Ovary (tissue), 9 donors: ENCODE data around the gene PARVA. TPM values are rescaled to one million over a fixed set of nuclear protein-coding genes. Genes with fewer than 3 reads are reported as not detected.

ENCODE experiments used
- DNase-seq, 5 donors: peaks; one replicate each; pipeline ENCODE4 v3.0.0-alpha.2; 2019 to 2020
- H3K27ac ChIP-seq, 2 donors: fragments of 200-600 bp; one replicate each; pipeline versions ENCODE4 v1.5.1 to v1.8.0; 2019 to 2022
- H3K27me3 ChIP-seq: fragments of 200-600 bp; one replicate; pipeline ENCODE4 v1.8.0; 2022
- H3K36me3 ChIP-seq: fragments of 200-600 bp; sonication (generic); one replicate; pipeline ENCODE4 v1.5.1; 2019
- H3K4me1 ChIP-seq: one replicate; pipeline ENCODE4 v1.8.1; 2013; ENCODE audit warnings: mild to moderate bottlenecking, moderate library complexity; ENCODE audit not compliant: insufficient read depth
- H3K4me3 ChIP-seq: fragments of 200-600 bp; sonication (generic); one replicate; pipeline ENCODE4 v1.5.1; 2017
- H3K9me3 ChIP-seq, 2 donors: fragments of 200-600 bp in 1 of 2; sonication (generic) in 1 of 2; one replicate each; pipeline versions ENCODE4 v1.5.1 to v1.8.1; 2013 to 2019; ENCODE audit warnings: mild to moderate bottlenecking in 1 of 2, moderate library complexity in 1 of 2
- EP300 ChIP-seq: sonication (generic); formaldehyde crosslinking; IDR thresholded peaks from one replicate; pipeline ENCODE4 v1.6.1; 2017; ENCODE audit warnings: antibody characterized with exemption
- POLR2A ChIP-seq: fragments of 450-650 bp; IDR thresholded peaks from one replicate; pipeline ENCODE4 v1.6.1; 2017; ENCODE audit warnings: antibody characterized with exemption, mild to moderate bottlenecking, moderate library complexity
- WGBS, 3 donors: extraction: QIAGEN DNeasy Blood & Tissue Kit in 1 of 3; methylation state at CpG; one replicate each; pipeline versions ENCODE4 v1.1.5 to v1.1.7; 2013 to 2017; 5-methylcytosine and 5-hydroxymethylcytosine counted together
- intact Hi-C, 4 donors: fragments of 100-400 bp; cut with DNase I; formaldehyde crosslinking; loops; one replicate each; pipeline versions ENCODE4 v1.11.0 to v1.15.1; 2022 to 2023
- polyA plus RNA-seq, 2 donors: library from polyadenylated mRNA; stranded (reverse); fragments of 200-250 nt in 1 of 2; fragments of 350-450 nt in 1 of 2; fragmentation: Illumina TruSeq in 1 of 2; extraction: RNeasy Lipid Tissue Mini Kit (QIAGEN cat#74804) in 1 of 2; gene quantifications; one replicate each; pipeline ENCODE4 v1.2.3, GENCODE V29; 2013 to 2014
- total RNA-seq, 7 donors: library from RNA; depleted of rRNA in 2 of 7; stranded (reverse); fragments of >200 nt in 2 of 7; fragmentation: NEBNext Ultra II Directional in 3 of 7; extraction: Animal tissue kit (Norgen Biotek cat#: 25700) in 3 of 7; gene quantifications; one replicate each; pipeline versions ENCODE4 v1.1.0 to v1.2.4, GENCODE V29; 2016 to 2023
- TF ChIP-seq, protein P1 (sequence below), 3 donors: fragments of 450-650 bp in 2 of 3; fragments of 200-600 bp in 1 of 3; IDR thresholded peaks; one replicate each; pipeline versions ENCODE4 v1.5.1 to v1.8.0; 2016 to 2022; ENCODE audit warnings: antibody characterized with exemption in 3 of 3, mild to moderate bottlenecking in 1 of 3
- donor health status: DM: no; HTN: no; CAD: no; lungs with moderate emphysema.
- donor health status: DM: no; HTN: no; CAD: no.
- donor health status: Bipolar disorder and iron deficiency.
- donor health status: DM: yes; HTN: yes; CAD: no.
- donor health status: DM: no; HTN: no; CAD: no.
- donor health status: DM: yes; HTN: yes; CAD: no.

PARVA gene
- total and polyA plus RNA-seq, 9 donors: 28.4 to 126 (median 89.8) TPM

DNA sequence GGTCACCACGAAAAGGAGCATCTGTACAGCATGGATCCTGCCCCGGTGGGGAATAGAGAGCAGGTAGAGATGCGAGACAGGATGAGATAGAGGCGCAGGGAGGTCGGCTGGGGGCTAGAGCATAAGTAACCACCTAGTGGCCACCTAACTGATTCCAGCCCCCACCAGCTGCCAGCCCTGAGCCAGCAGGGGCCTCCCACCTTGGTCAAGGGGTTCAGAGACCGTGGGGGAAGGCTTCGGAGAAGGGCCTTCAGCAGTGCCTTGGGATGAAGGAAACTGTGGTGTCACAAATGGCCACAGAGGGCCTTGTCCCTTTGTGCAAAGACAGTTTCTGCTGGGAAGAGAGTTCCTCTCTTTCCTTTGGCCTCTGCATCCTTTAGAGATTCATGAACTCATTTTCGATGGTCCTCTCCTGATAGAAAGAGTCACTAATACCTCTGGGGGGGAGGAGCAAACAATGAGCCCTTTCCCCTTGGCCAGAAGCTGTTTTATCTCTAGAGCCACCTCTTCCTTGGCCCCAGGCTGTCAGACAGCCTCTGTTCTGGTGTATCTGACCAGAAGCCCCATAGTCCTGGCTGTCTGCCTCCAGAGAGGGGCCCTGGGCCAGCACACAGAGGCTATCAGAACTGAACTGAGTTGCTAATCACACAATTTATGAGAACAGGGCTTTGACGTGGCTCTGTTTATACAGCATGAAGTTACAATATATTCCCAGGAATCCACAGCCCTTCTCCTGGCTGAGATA, 146.0 kb downstream of the PARVA start:
- DNase-seq: no peak
- H3K27me3 ChIP-seq: no peaks in the 10 kb centered on the region
- no peak overlapping the region for H3K4me3 ChIP-seq
- TF ChIP-seq EP300 (no peak), POLR2A (no peak)
- TF ChIP-seq, protein P1, sequence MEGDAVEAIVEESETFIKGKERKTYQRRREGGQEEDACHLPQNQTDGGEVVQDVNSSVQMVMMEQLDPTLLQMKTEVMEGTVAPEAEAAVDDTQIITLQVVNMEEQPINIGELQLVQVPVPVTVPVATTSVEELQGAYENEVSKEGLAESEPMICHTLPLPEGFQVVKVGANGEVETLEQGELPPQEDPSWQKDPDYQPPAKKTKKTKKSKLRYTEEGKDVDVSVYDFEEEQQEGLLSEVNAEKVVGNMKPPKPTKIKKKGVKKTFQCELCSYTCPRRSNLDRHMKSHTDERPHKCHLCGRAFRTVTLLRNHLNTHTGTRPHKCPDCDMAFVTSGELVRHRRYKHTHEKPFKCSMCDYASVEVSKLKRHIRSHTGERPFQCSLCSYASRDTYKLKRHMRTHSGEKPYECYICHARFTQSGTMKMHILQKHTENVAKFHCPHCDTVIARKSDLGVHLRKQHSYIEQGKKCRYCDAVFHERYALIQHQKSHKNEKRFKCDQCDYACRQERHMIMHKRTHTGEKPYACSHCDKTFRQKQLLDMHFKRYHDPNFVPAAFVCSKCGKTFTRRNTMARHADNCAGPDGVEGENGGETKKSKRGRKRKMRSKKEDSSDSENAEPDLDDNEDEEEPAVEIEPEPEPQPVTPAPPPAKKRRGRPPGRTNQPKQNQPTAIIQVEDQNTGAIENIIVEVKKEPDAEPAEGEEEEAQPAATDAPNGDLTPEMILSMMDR (IDR thresholded peaks at IDR 0.05): no peak
- no peaks in the 10 kb centered on the region for H3K36me3 ChIP-seq
- intact Hi-C loops: no loop called here
- H3K9me3 ChIP-seq: no peaks in the 10 kb centered on the region
- no peak overlapping the region for H3K27ac ChIP-seq
- H3K4me1 ChIP-seq: no peaks in the 10 kb centered on the region
- 86 to 90% (median 88%) methylated on average over 9 of the region's 9 CpGs for WGBS, 3 donors

DNA sequence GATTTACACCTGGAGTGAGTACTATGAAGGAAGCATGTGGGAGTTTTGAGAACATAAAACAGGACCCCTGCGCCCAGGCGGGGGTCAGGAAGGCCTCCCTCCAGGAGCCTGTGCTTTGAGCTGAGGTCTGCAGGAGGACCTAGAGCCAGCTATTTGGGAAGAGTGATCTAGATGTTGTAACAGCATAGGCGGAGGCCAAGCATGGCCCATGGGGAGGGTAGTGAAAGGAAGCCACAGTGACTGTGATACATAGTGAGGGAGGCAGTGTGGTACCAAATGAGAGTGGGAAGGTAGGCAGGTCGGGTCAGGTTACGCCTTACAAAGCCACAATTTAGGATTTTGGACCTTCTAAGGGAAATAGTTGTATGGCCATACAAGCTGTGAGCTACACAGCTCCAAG, 147.5 kb downstream of the PARVA start:
- TF ChIP-seq, protein P1 (IDR thresholded peaks at IDR 0.05): no peak
- TF ChIP-seq EP300 (no peak), POLR2A (no peak)
- Histone ChIP-seq H3K36me3 (no peaks in the 10 kb centered on the region), H3K4me3 (no peak overlapping the region), H3K27ac (no peak overlapping the region), H3K4me1 (no peaks in the 10 kb centered on the region), H3K27me3 (no peaks in the 10 kb centered on the region), H3K9me3 (no peaks in the 10 kb centered on the region)
- WGBS, 3 donors: 78 to 93% (median 89%) methylated on average over 5 of the region's 5 CpGs
- DNase-seq: no peak
- intact Hi-C loops: no loop called here

DNA sequence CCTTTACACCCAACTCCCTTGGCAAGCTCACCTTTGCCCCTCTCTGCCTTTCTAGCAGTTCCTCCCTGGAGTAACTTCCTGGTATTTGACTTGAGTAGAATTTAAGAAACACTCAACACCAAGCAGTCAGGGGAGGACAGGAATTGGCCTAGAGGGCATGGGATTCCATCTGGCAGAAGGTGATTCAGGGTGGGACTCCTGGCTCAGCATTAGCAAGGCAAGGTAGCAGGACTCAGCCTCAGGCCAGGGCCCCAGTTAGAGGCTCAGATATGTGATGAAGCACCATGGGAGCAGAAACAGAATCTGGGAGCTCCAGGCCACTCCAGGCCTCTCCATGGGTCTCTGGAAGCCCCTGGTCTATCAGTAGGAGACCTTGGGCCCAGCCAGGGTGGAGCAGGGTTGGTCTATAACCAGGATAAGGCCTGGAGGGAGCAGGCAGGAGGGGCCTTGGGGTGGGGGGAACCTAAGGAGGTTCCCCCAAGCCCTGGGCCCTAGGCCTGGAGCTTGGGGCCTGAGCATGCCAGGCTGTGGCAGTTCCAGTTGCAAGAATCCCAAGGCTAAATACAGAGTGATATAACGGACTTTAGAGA, 148.2 kb downstream of the PARVA start:
- H3K4me1 ChIP-seq: no peaks in the 10 kb centered on the region
- no peaks in the 10 kb centered on the region for H3K9me3 ChIP-seq
- H3K27me3 ChIP-seq: no peaks in the 10 kb centered on the region
- TF ChIP-seq, protein P1 (IDR thresholded peaks at IDR 0.05): no peak
- TF ChIP-seq POLR2A: no peak
- no peak for TF ChIP-seq EP300
- WGBS, 3 donors: 85 to 96% (median 87%) methylated on average over 1 of the region's 1 CpG
- no peak overlapping the region for H3K27ac ChIP-seq
- no peaks in the 10 kb centered on the region for H3K36me3 ChIP-seq
- intact Hi-C loops: no loop called here
- no peak for DNase-seq
- H3K4me3 ChIP-seq: no peak overlapping the region

DNA sequence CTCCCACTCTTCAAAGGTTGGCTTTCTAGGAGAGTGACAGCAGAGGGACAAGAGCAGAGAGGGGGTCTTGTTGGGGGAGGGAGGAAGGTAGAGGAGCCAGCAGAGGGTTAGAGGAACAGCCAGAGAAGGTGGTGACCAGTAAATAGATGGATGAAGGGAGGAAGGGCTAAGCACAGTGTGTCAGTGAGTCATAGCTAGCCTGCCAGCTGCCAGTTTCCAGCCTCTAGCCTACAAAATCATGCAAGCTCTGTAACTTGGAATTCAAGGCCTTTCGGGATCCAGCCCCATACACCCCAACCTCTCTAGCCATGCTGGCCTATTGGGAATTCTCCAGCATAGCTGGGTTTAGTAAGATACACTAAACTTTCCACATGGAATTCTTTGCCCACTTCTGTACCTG, 149.4 kb downstream of the PARVA start:
- H3K36me3 ChIP-seq: no peaks in the 10 kb centered on the region
- no peaks in the 10 kb centered on the region for H3K4me1 ChIP-seq
- no peaks in the 10 kb centered on the region for H3K27me3 ChIP-seq
- no peaks in the 10 kb centered on the region for H3K9me3 ChIP-seq
- no peak overlapping the region for H3K4me3 ChIP-seq
- H3K27ac ChIP-seq: no peak overlapping the region
- intact Hi-C loops: no loop called here
- 38 to 64% (median 50%) methylated on average over 1 of the region's 1 CpG for WGBS, 3 donors
- no peak for DNase-seq
- TF ChIP-seq POLR2A (no peak), EP300 (no peak)
- TF ChIP-seq, protein P1 (IDR thresholded peaks at IDR 0.05): no peak
